Liver (tissue), 3 donors: ENCODE measurements around the gene ARID5B.

Experiments used
- ATF3 ChIP-seq: IDR thresholded peaks from 2 replicates; pipeline ENCODE4 v1.6.1; 2016; ENCODE audit warnings: antibody characterized with exemption
- EGR1 ChIP-seq, 2 donors: IDR thresholded peaks; 2 replicates each; pipeline ENCODE4 v1.6.1; 2016 to 2018; ENCODE audit warnings: antibody characterized with exemption in 2 of 2, low read depth in 2 of 2
- FOXA1 ChIP-seq: IDR thresholded peaks from 2 replicates; pipeline ENCODE4 v1.6.1; 2016; ENCODE audit warnings: antibody characterized with exemption
- GABPA ChIP-seq, 2 donors: IDR thresholded peaks in 1 of 2; conservative IDR thresholded peaks in 1 of 2; 2 replicates each; pipeline ENCODE4 v1.6.1; 2016; ENCODE audit warnings: antibody characterized with exemption in 2 of 2, mild to moderate bottlenecking in 1 of 2, moderate library complexity in 1 of 2
- HNF4G ChIP-seq: IDR thresholded peaks from 2 replicates; pipeline ENCODE4 v1.6.1; 2016; ENCODE audit warnings: antibody characterized with exemption
- JUND ChIP-seq, 2 donors: IDR thresholded peaks; 2 replicates each; pipeline ENCODE4 v1.6.1; 2016; ENCODE audit warnings: antibody characterized with exemption in 2 of 2
- MAX ChIP-seq: IDR thresholded peaks from 2 replicates; pipeline ENCODE4 v1.6.1; 2016; ENCODE audit warnings: antibody characterized with exemption
- RAD21 ChIP-seq, 2 donors: IDR thresholded peaks; 2 replicates each; pipeline ENCODE4 v1.6.1; 2016; ENCODE audit warnings: antibody characterized with exemption in 2 of 2, mild to moderate bottlenecking in 2 of 2
- RXRA ChIP-seq, 2 donors: IDR thresholded peaks; 2 replicates each; pipeline ENCODE4 v1.6.1; 2017 to 2018; ENCODE audit warnings: antibody characterized with exemption in 2 of 2, mild to moderate bottlenecking in 1 of 2
- SP1 ChIP-seq: IDR thresholded peaks from 2 replicates; pipeline ENCODE4 v1.6.1; 2018; ENCODE audit warnings: antibody characterized with exemption, mild to moderate bottlenecking
- TAF1 ChIP-seq: conservative IDR thresholded peaks from 2 replicates; pipeline ENCODE4 v1.6.1; 2016; ENCODE audit warnings: antibody characterized with exemption, mild to moderate bottlenecking
- YY1 ChIP-seq: IDR thresholded peaks from 2 replicates; pipeline ENCODE4 v1.6.1; 2016; ENCODE audit warnings: antibody characterized with exemption, mild to moderate bottlenecking
- TF ChIP-seq, protein P1 (sequence below): fragments of 150-350 bp; IDR thresholded peaks from 2 replicates; pipeline ENCODE4 v1.5.1; 2017; ENCODE audit warnings: improper control_type of control experiment, low read depth, low read length; ENCODE audit not compliant: missing input control
- donor health status: healthy.
- donor health status: healthy.

DNA sequence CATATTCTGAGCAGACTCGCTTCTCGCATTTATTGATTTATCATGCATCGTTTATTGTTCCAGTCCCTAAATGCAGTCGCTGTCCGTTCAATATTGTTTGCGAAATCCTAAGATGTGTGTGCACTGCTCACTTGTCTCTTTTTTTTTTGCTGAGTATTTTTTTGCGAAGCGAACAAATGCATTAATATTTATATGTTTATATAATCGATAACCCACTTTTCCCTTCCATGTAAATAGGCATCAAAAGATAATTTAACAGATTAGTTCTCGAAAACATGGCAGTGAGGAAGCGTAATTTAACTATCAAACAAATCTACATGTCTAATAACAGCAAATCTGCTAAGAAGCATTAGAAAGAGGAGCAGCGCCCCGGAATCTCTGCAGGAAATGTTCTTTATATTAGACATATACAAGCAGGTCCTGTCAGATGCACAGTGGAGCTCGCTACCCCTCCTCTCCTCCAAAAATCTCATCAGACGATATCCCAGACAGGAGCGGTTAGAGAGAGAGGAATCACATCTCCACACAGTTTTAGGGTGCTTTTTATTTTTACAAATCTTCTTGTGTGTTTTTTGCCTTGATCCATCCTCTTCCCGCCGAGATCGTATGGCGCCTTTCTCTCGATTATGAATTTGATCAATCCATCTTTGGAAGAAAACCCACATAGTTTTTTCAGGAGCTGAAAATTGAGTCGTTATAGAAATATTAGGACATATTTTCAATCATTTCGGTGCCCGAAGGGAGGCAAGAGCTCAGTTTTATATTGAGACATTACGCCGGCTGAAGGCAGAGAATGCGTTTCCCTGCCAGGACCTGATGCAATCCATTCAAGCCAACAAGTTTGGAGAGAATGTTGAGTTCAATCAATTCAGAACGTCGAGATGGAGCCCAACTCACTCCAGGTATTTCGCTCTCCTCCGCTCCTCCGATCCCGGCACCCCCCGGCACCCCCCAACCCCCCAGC is at the start of gene ARID5B:
- TF ChIP-seq, protein P1, sequence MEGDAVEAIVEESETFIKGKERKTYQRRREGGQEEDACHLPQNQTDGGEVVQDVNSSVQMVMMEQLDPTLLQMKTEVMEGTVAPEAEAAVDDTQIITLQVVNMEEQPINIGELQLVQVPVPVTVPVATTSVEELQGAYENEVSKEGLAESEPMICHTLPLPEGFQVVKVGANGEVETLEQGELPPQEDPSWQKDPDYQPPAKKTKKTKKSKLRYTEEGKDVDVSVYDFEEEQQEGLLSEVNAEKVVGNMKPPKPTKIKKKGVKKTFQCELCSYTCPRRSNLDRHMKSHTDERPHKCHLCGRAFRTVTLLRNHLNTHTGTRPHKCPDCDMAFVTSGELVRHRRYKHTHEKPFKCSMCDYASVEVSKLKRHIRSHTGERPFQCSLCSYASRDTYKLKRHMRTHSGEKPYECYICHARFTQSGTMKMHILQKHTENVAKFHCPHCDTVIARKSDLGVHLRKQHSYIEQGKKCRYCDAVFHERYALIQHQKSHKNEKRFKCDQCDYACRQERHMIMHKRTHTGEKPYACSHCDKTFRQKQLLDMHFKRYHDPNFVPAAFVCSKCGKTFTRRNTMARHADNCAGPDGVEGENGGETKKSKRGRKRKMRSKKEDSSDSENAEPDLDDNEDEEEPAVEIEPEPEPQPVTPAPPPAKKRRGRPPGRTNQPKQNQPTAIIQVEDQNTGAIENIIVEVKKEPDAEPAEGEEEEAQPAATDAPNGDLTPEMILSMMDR, result no peak
- TF ChIP-seq YY1 (peak; percentile 11), TAF1 (no peak), JUND (IDR thresholded peaks at IDR 0.05) (no peak), MAX (no peak), RXRA (IDR thresholded peaks at IDR 0.05) (no peak), FOXA1 (no peak), ATF3 (no peak), RAD21 (IDR thresholded peaks at IDR 0.05) (no peak), GABPA (IDR thresholded peaks at IDR 0.05 in 1 of 2, conservative IDR thresholded peaks at IDR 0.05 in 1 of 2) (no peak), HNF4G (no peak), EGR1 (IDR thresholded peaks at IDR 0.05; ENCODE audit: low read depth in 2 of 2) (no peak), SP1 (no peak)
